ENCODE results near the gene FHIT. TPM values are rescaled to one million over a fixed set of nuclear protein-coding genes. Genes with fewer than 3 reads are reported as not detected.

The FHIT gene
- total RNA-seq, 4 donors from 2014 or later = 3.5 to 17.0 (median 16.7) TPM

DNA sequence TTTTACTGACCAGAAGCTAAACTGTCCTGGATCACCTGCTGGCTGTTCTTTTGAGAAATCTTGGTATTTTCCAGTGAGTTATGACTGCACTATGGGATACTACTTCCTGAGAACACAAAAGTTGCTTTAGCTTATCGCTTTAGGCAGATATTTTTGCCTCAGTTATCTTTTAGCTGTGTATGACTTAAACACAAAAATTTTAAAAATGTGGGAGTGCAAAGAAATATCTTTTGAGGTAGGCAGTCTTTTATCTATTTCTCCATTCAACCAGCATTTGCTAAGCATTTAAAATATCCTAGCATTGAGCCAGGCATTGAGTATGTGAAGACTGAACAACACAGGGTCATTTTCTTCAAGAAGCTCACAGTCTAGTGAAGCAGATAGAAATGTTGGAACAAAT, 981.9 kb downstream of the FHIT start:
- TF ChIP-seq CTCF (IDR thresholded peaks at IDR 0.05) (no peak), POLR2A (IDR thresholded peaks at IDR 0.05) (no peak)
- Histone ChIP-seq H3K4me3 (no peak overlapping the region), H3K27me3 (no peaks in the 10 kb centered on the region), H3K9me3 (no peaks in the 10 kb centered on the region), H3K27ac (no peak overlapping the region), H3K36me3 (no peaks in the 10 kb centered on the region), H3K4me1 (no peaks in the 10 kb centered on the region)
- no peak for DNase-seq

GRCh38 chr3:60268123-60268522, 983.1 kb downstream of the FHIT start:
- no peak overlapping the region for H3K27ac ChIP-seq
- TF ChIP-seq POLR2A (IDR thresholded peaks at IDR 0.05) (no peak), CTCF (IDR thresholded peaks at IDR 0.05) (no peak)
- no peak overlapping the region for H3K4me3 ChIP-seq
- no peaks in the 10 kb centered on the region for H3K4me1 ChIP-seq
- H3K27me3 ChIP-seq = no peaks in the 10 kb centered on the region
- H3K9me3 ChIP-seq = no peaks in the 10 kb centered on the region
- DNase-seq = no peak
- no peaks in the 10 kb centered on the region for H3K36me3 ChIP-seq

GRCh38 chr3:60266444-60266843, 984.8 kb downstream of the FHIT start:
- Histone ChIP-seq H3K36me3 (no peaks in the 10 kb centered on the region), H3K9me3 (no peaks in the 10 kb centered on the region), H3K4me1 (no peaks in the 10 kb centered on the region), H3K4me3 (no peak overlapping the region), H3K27ac (no peak overlapping the region), H3K27me3 (no peaks in the 10 kb centered on the region)
- DNase-seq = no peak
- TF ChIP-seq POLR2A (IDR thresholded peaks at IDR 0.05) = no peak
- no peak for TF ChIP-seq CTCF (IDR thresholded peaks at IDR 0.05)

DNA sequence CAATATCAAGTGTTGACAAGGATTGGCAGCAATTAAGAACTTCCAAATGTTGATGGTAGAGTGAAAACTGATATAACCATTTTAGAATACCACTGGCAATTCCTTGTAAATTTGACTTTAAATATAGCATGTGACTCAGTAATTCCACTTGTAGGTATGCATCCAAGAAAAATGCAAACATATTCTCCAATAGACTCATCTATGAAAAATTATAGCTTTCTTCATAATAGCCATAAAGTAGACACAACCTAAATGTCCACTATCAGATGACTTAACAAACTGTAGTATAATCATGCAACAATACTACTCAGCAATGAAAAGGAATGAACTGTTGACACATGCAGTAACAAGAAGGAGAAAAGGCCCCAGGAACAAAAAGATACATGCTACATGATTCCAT, 988.1 kb downstream of the FHIT start:
- DNase-seq = no peak
- H3K27me3 ChIP-seq = no peaks in the 10 kb centered on the region
- no peak overlapping the region for H3K4me3 ChIP-seq
- TF ChIP-seq CTCF (IDR thresholded peaks at IDR 0.05) = no peak
- TF ChIP-seq POLR2A (IDR thresholded peaks at IDR 0.05) = no peak
- no peaks in the 10 kb centered on the region for H3K9me3 ChIP-seq
- H3K4me1 ChIP-seq = no peaks in the 10 kb centered on the region
- no peaks in the 10 kb centered on the region for H3K36me3 ChIP-seq
- no peak overlapping the region for H3K27ac ChIP-seq

DNA sequence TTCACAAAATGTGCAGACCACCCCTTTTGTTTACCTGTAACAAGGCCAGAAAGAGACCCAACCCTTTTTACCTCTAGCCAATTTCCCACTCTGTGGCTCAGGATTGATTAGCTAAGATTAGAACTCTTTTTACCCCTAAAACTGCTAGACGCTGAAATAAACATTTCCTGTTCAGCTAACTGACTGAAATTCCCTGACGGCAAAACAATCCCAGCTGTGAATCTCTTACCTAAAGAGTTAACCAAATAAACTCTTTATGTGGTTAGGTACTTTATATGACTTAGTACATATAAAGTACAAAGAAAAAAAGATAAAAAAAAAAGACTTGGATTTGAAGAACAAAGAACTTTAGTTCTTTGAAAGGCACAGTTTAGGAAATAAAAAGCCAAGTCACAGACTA, 988.7 kb downstream of the FHIT start:
- Histone ChIP-seq H3K36me3 (no peaks in the 10 kb centered on the region), H3K27me3 (no peaks in the 10 kb centered on the region), H3K9me3 (no peaks in the 10 kb centered on the region), H3K27ac (no peak overlapping the region), H3K4me1 (no peaks in the 10 kb centered on the region), H3K4me3 (no peak overlapping the region)
- no peak for TF ChIP-seq CTCF (IDR thresholded peaks at IDR 0.05)
- TF ChIP-seq POLR2A (IDR thresholded peaks at IDR 0.05) = no peak
- DNase-seq = no peak

- no peak for TF ChIP-seq CTCF (IDR thresholded peaks at IDR 0.05)
- TF ChIP-seq POLR2A (IDR thresholded peaks at IDR 0.05) = no peak
- no peaks in the 10 kb centered on the region for H3K9me3 ChIP-seq
- no peak for DNase-seq
These were observed 990.7 kb downstream of the FHIT start for GRCh38 chr3:60260546-60260945.

More at GRCh38 chr3:60260546-60260945, 990.7 kb downstream of the FHIT start:
- Histone ChIP-seq H3K27me3 (no peaks in the 10 kb centered on the region), H3K27ac (no peak overlapping the region), H3K36me3 (no peaks in the 10 kb centered on the region), H3K4me3 (no peak overlapping the region), H3K4me1 (no peaks in the 10 kb centered on the region)

Measured in Peyer's patch (tissue), 4 donors.